H9 (cell line): Measurements from ENCODE around the gene ZMAT3. TPM values are rescaled to one million over a fixed set of nuclear protein-coding genes. Genes with fewer than 3 reads are reported as not detected.

ENCODE experiments used
- DNase-seq: peaks from one replicate; pipeline ENCODE4 v3.0.0-alpha.2; 2017
- H2AFZ ChIP-seq: one replicate; pipeline ENCODE4 v1.6.1; 2013; ENCODE audit warnings: mild to moderate bottlenecking, low read length, control low read depth, moderate library complexity
- H2AK5ac ChIP-seq: 2 replicates; pipeline ENCODE4 v1.6.1; 2013; ENCODE audit warnings: low read length, control low read depth, mixed read lengths; ENCODE audit not compliant: insufficient read length
- H2BK120ac ChIP-seq: one replicate; pipeline ENCODE4 v1.6.1; 2013; ENCODE audit warnings: low read depth, mild to moderate bottlenecking, low read length, control low read depth, inconsistent platforms; ENCODE audit not compliant: poor library complexity, severe bottlenecking
- H2BK12ac ChIP-seq: 2 replicates; pipeline ENCODE4 v1.6.1; 2013; ENCODE audit warnings: low read length, control low read depth, mixed read lengths, low read depth; ENCODE audit not compliant: insufficient read length
- H2BK15ac ChIP-seq: 2 replicates; pipeline ENCODE4 v1.6.1; 2013; ENCODE audit warnings: low read depth, low read length, control low read depth
- H2BK20ac ChIP-seq: one replicate; pipeline ENCODE4 v1.6.1; 2013; ENCODE audit warnings: low read depth, mild to moderate bottlenecking, low read length, control low read depth, inconsistent platforms; ENCODE audit not compliant: poor library complexity, severe bottlenecking
- H2BK5ac ChIP-seq: 2 replicates; pipeline ENCODE4 v1.6.1; 2013; ENCODE audit warnings: low read length, control low read depth, mixed read lengths; ENCODE audit not compliant: insufficient read length
- H3K14ac ChIP-seq: 2 replicates; pipeline ENCODE4 v1.6.1; 2013; ENCODE audit warnings: low read length, control low read depth; ENCODE audit not compliant: insufficient read depth
- H3K18ac ChIP-seq: 2 replicates; pipeline ENCODE4 v1.6.1; 2013; ENCODE audit warnings: low read depth, mild to moderate bottlenecking, mixed read lengths, low read length, control low read depth; ENCODE audit not compliant: insufficient read length
- H3K23ac ChIP-seq: 2 replicates; pipeline ENCODE4 v1.6.1; 2013; ENCODE audit warnings: low read length, control low read depth, mixed read lengths, low read depth; ENCODE audit not compliant: insufficient read length
- H3K23me2 ChIP-seq: 2 replicates; pipeline ENCODE4 v1.6.1; 2013; ENCODE audit warnings: low read depth, mild to moderate bottlenecking, mixed read lengths, low read length, control low read depth; ENCODE audit not compliant: insufficient read length, poor library complexity, severe bottlenecking
- H3K27ac ChIP-seq: 2 replicates; pipeline ENCODE4 v1.5.1; 2013; ENCODE audit warnings: low read length, control low read depth, mixed read lengths, low read depth; ENCODE audit not compliant: insufficient read length
- H3K27me3 ChIP-seq: 2 replicates; pipeline ENCODE4 v1.6.1; 2013; ENCODE audit warnings: low read length, control low read depth, inconsistent platforms; ENCODE audit not compliant: insufficient read depth
- H3K4ac ChIP-seq: 2 replicates; pipeline ENCODE4 v1.6.1; 2013; ENCODE audit warnings: low read depth, mild to moderate bottlenecking, control low read depth, inconsistent platforms, low read length, moderate library complexity
- H3K4me1 ChIP-seq: 2 replicates; pipeline ENCODE4 v1.6.1; 2013; ENCODE audit warnings: low read length, control low read depth, inconsistent platforms; ENCODE audit not compliant: insufficient read depth
- H3K4me2 ChIP-seq: 2 replicates; pipeline ENCODE4 v1.6.1; 2013; ENCODE audit warnings: low read length, control low read depth, mixed read lengths; ENCODE audit not compliant: insufficient read length, insufficient read depth
- H3K56ac ChIP-seq: 2 replicates; pipeline ENCODE4 v1.6.1; 2013; ENCODE audit warnings: low read depth, mild to moderate bottlenecking, mixed read lengths, low read length, control low read depth; ENCODE audit not compliant: insufficient read length
- H3K79me1 ChIP-seq: 2 replicates; pipeline ENCODE4 v1.6.1; 2013; ENCODE audit warnings: low read depth, mild to moderate bottlenecking, moderate library complexity, low read length, control low read depth, inconsistent platforms; ENCODE audit not compliant: insufficient read depth, poor library complexity, severe bottlenecking
- H3K79me2 ChIP-seq: 2 replicates; pipeline ENCODE4 v1.6.1; 2013; ENCODE audit warnings: low read length, control low read depth, inconsistent platforms; ENCODE audit not compliant: insufficient read depth
- H3K9ac ChIP-seq: 2 replicates; pipeline ENCODE4 v1.6.1; 2013; ENCODE audit warnings: low read length, control low read depth, mixed read lengths; ENCODE audit not compliant: insufficient read length; ENCODE audit errors: extremely low read depth
- H3K9me3 ChIP-seq: one replicate; pipeline ENCODE4 v1.6.1; 2013; ENCODE audit warnings: low read depth, low read length, inconsistent platforms; ENCODE audit not compliant: control insufficient read depth
- H3T11ph ChIP-seq: one replicate; pipeline ENCODE4 v1.6.1; 2013; ENCODE audit warnings: mild to moderate bottlenecking, low read length, control low read depth, inconsistent platforms
- H4K20me1 ChIP-seq: one replicate; pipeline ENCODE4 v1.6.1; 2013; ENCODE audit not compliant: control insufficient read depth, insufficient read length, insufficient read depth
- H4K5ac ChIP-seq: 2 replicates; pipeline ENCODE4 v1.6.1; 2013; ENCODE audit warnings: low read depth, mild to moderate bottlenecking, mixed read lengths, low read length, control low read depth; ENCODE audit not compliant: insufficient read length
- H4K8ac ChIP-seq: replicated peaks from 2 replicates; pipeline ENCODE4 v1.6.1; 2013; ENCODE audit warnings: low read length, control low read depth, mixed read lengths, low read depth; ENCODE audit not compliant: insufficient read length
- H4K91ac ChIP-seq: 2 replicates; pipeline ENCODE4 v1.6.1; 2013; ENCODE audit warnings: low read depth, mild to moderate bottlenecking, moderate library complexity, mixed read lengths, low read length, control low read depth; ENCODE audit not compliant: insufficient read length
- H3K27ac Mint-ChIP-seq, 3 experiments: 2 replicates in 2 of 3; 3 replicates in 1 of 3; pipeline ENCODE4 v1.8.0; 2020 to 2021; ENCODE audit warnings: mixed read lengths in 3 of 3, mild to moderate bottlenecking in 1 of 3, moderate library complexity in 1 of 3
- H3K27me3 Mint-ChIP-seq: 2 replicates; pipeline ENCODE4 v1.8.0; 2021; ENCODE audit warnings: low read depth, mild to moderate bottlenecking, moderate library complexity, mixed read lengths
- H3K36me3 Mint-ChIP-seq, 3 experiments: 2 replicates in 2 of 3; 3 replicates in 1 of 3; pipeline ENCODE4 v1.8.0; 2020 to 2021; ENCODE audit warnings: low read depth in 3 of 3, mixed read lengths in 3 of 3; ENCODE audit not compliant: insufficient read depth in 1 of 3
- H3K4me1 Mint-ChIP-seq, 2 experiments: 2 replicates each; pipeline ENCODE4 v1.8.0; 2020; ENCODE audit warnings: mixed read lengths in 2 of 2
- H3K4me3 Mint-ChIP-seq, 2 experiments: 2 replicates in 1 of 2; 3 replicates in 1 of 2; pipeline ENCODE4 v1.8.0; 2020 to 2021; ENCODE audit warnings: mild to moderate bottlenecking in 2 of 2, mixed read lengths in 2 of 2, moderate library complexity in 1 of 2
- H3K9me3 Mint-ChIP-seq, 2 experiments: 2 replicates in 1 of 2; 3 replicates in 1 of 2; pipeline ENCODE4 v1.8.0; 2020; ENCODE audit warnings: mild to moderate bottlenecking in 2 of 2, mixed read lengths in 2 of 2, moderate library complexity in 1 of 2
- CTCF ChIP-seq: fragments of 200-600 bp; sonication (generic); conservative IDR thresholded peaks from 3 replicates; pipeline ENCODE4 v1.8.0; 2021; ENCODE audit warnings: antibody characterized with exemption, mild to moderate bottlenecking
- WGBS: extraction: QIAGEN DNeasy Blood & Tissue Kit; methylation state at CpG from one replicate; pipeline ENCODE4 v1.1.7; 2013; ENCODE audit warnings: missing lambda C conversion rate, low lambda C conversion rate, mixed read lengths; ENCODE audit not compliant: insufficient read length; ENCODE audit errors: extremely low coverage; 5-methylcytosine and 5-hydroxymethylcytosine counted together
- total RNA-seq: library from RNA; stranded (reverse); gene quantifications from 2 replicates; pipeline ENCODE4 v1.2.1, GENCODE V29; 2021

Gene ZMAT3
- total RNA-seq, 1 experiment from 2014 or later, result 9.4 TPM

GRCh38 chr3:179063945-179064560 lies 7.6 kb downstream of the ZMAT3 start:
- H3K27ac ChIP-seq, result no peak overlapping the region
- H3K9ac ChIP-seq, result no peak overlapping the region
- H3K23ac ChIP-seq, result no peak overlapping the region
- no peaks in the 10 kb centered on the region for H3K27me3 Mint-ChIP-seq
- H3K4me2 ChIP-seq, result no peak overlapping the region
- H2BK120ac ChIP-seq, result no peak overlapping the region
- no peak overlapping the region for H4K8ac ChIP-seq
- H3K79me1 ChIP-seq, result no peaks in the 10 kb centered on the region
- no peak overlapping the region for H2AFZ ChIP-seq
- H2AK5ac ChIP-seq, result no peak overlapping the region
- no CpG with 5 or more reads among the region's 6 CpGs for WGBS
- H3T11ph ChIP-seq, result no peak overlapping the region
- no peak overlapping the region for H2BK12ac ChIP-seq
- no peak overlapping the region for H3K4me3 Mint-ChIP-seq
- H3K79me2 ChIP-seq, result no peaks in the 10 kb centered on the region
- no peak overlapping the region for H2BK20ac ChIP-seq
- H4K20me1 ChIP-seq, result no peaks in the 10 kb centered on the region
- H2BK5ac ChIP-seq, result no peak overlapping the region
- H3K18ac ChIP-seq, result no peak overlapping the region
- H3K4ac ChIP-seq, result no peak overlapping the region
- H3K9me3 ChIP-seq, result no peaks in the 10 kb centered on the region
- H3K14ac ChIP-seq, result no peak overlapping the region
- H3K23me2 ChIP-seq, result no peaks in the 10 kb centered on the region
- no peaks in the 10 kb centered on the region for H3K27me3 ChIP-seq
- H3K36me3 Mint-ChIP-seq, result peaks cover 0 to 16% (median 0%) of the 10 kb centered on the region in 3 experiments; a peak in 2 of 7 replicates
- no peak overlapping the region for H3K27ac Mint-ChIP-seq
- no peak for TF ChIP-seq CTCF
- H2BK15ac ChIP-seq, result no peak overlapping the region
- peaks cover 14 to 17% of the 10 kb centered on the region in 2 experiments for H3K4me1 Mint-ChIP-seq
- H3K56ac ChIP-seq, result no peak overlapping the region
- H3K9me3 Mint-ChIP-seq, result no peaks in the 10 kb centered on the region
- H3K4me1 ChIP-seq, result no peaks in the 10 kb centered on the region
- DNase-seq, result no peak
- no peak overlapping the region for H4K5ac ChIP-seq
- no peak overlapping the region for H4K91ac ChIP-seq
